GM13977 (cell line): ENCODE data around the gene DBNDD1.
A peak's percentile ranks its signal among the peaks of the same experiment; 100 is the strongest.

Experiments used
- DNase-seq: peaks from one replicate; pipeline ENCODE4 v3.0.0; 2012; ENCODE audit warnings: low spot score
- CTCF ChIP-seq: IDR thresholded peaks from 2 replicates; pipeline ENCODE4 v1.5.1; 2012; ENCODE audit warnings: mild to moderate bottlenecking, control low read depth; ENCODE audit not compliant: insufficient read depth; ENCODE audit errors: extremely low read depth, missing control alignments
- in situ Hi-C: fragments of 300-500 bp; cut with MboI; formaldehyde crosslinking; loops from one replicate; pipeline ENCODE4 v1.12.0; 2022; ENCODE audit warnings: low sequenced_read_pairs, low pct_unique_long_range_greater_than_20kb, mixed read lengths, inconsistent platforms; ENCODE audit not compliant: unreplicated experiment

DBNDD1 gene

DNA sequence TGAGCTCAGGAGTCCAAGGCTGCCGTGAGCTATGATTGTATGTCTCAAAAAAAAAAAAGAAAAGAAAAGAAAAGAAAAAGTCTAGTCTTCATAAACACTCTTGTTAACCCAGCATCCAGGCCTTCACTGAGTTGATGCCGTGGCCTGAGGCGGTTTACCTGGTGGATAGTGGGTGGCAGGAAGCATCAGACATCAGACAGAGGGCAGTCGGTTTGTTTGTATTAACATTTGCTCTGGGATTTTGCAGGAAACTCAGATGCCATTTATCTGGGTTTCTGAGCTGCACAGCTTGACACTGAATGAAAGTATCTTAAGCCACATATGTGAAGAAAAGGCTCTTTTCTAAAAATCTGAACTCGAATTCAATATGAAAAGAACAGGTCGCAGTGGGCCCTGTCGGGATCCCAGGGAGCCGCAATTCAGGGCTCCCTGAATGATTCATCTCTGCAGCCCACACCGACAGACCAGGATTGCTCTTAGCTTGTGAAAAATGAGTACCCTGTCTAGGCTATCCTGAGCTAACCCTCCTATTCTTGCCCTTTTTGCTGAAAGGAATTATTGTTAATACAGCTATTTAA is 1.1 kb upstream of the DBNDD1 start:
- no peak for TF ChIP-seq CTCF
- DNase-seq = no peak
- in situ Hi-C loops = no loop called here

- TF ChIP-seq CTCF = peak; percentile 61
- DNase-seq = peak; percentile 87
- in situ Hi-C loops = no loop called here
These were observed 445 bp upstream of the DBNDD1 start for GRCh38 chr16:90019543-90020259.

DNA sequence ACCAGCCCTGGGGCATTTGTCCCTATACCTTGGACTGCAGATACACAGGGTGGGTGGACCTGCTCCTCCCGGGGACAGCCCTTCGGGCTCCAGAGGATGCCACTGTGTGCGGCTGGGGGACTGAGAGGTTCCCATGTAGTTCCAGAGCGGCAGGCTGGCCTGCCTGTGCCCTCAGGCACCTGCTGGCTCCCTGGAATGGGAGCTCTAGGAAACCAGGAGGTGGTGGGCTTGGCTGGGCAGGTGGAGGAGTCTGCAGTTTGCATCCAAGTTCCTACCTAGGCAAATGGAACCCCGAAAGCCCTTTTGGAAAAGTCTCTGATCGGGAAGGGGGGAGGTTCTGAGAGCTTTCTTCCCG is 982 bp downstream of the DBNDD1 start:
- DNase-seq = no peak
- TF ChIP-seq CTCF = no peak
- in situ Hi-C loops = no loop called here

- no peak for DNase-seq
- TF ChIP-seq CTCF = no peak
- in situ Hi-C loops = no loop called here
These were observed 2.8 kb downstream of the DBNDD1 start for GRCh38 chr16:90016339-90016950.

- no peak for TF ChIP-seq CTCF
- in situ Hi-C loops = no loop called here
- no peak for DNase-seq
These were observed 3.5 kb downstream of the DBNDD1 start for GRCh38 chr16:90015586-90016338.

DNA sequence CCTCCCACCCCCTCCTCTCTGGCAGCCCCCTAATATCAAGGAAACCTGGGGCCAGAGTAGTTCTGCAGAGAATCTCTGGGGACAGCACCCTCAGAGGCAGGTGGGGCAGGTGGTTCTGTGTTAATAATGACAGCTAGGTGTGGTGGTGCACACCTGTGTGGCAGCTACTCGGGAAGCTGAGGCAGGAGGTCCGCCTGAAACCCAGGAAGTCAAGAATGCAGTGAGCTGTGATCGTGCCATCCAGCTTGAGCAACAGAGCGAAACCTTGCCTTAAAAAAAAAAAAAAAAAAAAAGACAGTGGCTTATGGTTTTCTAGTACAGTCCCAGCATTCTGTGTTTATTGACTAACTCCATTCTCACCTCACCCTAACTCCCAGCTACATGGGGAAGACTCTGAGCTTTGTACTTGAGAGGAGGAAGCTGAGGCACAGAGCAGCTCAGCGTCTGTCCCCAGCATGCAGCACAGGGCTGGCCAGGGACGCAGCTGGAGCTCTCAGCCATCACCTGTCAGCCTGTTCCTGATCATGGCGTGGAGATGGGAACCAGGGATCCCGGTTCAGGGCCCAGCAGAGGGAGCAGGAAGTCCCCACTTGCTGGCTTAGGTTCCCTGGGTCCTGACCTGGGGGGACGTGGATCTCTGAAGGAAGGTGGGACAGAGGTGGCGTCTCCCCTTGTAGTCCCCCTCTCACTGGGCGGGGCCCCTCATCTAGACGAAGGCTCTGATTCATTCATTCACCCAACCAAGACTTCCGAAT is 6.1 kb downstream of the DBNDD1 start:
- TF ChIP-seq CTCF = no peak
- in situ Hi-C loops = no loop called here
- DNase-seq = no peak
